Left lobe of liver (tissue), 2 donors: ENCODE measurements around the gene DPYSL4. TPM values are rescaled to one million over a fixed set of nuclear protein-coding genes. Genes with fewer than 3 reads are reported as not detected.

Experiments
- ATAC-seq: fragments of 200-7000 bp; cut with Tn5 transposase; one replicate; pipeline ENCODE4 v1.9.1; 2020; ENCODE audit warnings: mild to moderate bottlenecking, moderate library complexity
- DNase-seq: peaks from one replicate; pipeline ENCODE4 v3.0.0-alpha.2; 2020; ENCODE audit warnings: low spot score
- total RNA-seq: library from RNA; stranded (reverse); gene quantifications from one replicate; pipeline ENCODE4 v1.2.1, GENCODE V29; 2021
- donor health status: DM: no; HTN: no; CAD: no; lungs with moderate emphysema.
- donor health status: DM: no; HTN: yes; CAD: no.

DPYSL4 gene
- total RNA-seq: 0.08 TPM

DNA sequence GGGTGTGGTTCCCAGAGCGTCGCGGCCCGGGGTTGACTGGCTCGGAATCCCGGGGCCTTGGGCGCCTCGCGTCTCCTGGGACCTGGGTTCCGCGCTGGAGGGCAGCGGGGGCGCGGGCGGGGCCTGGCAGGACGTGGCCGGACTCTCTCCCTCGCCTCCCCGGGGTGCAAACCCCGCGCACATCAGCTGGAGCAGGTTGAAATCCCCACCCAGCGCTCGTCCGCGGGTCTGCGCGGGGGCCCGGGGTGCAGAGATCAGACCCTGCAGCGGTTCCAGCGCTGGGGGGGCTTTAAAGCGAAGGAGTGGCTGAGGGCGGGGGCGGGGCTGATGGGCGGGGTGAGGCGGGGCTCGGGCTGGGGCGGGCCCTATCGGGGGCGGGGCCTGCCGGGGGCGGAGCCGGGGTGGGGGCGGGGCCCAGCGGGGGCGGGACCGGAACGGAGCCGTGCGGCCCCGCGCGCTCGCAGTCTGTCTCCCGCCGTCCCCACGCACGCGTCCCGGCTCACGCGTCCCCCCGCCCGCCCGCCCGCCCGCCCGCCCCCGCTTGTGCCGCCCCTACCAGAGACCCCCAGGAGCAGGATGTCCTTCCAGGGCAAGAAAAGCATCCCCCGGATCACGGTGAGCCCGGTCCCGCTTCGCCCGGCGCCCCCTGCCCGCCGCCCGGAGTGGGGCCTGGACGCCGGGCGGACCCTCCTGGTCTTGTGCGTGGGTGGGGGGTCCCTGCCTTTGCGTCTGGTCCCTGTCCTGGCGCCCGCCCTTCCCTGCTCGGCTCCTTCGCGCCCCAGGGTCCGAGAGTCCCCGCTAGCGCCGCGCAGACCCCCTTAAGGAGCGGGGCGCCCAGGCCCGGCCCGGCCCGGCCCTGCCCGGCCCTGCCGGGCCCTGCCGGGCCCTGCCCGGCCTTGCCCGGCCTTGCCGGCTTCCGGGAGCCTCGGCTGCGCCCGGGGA, at the start of gene DPYSL4:
DPYSL4 (plus strand) TSS at position 461 of the 942 bp plus-strand sequence; CDS start at position 577, 116 bp downstream.
- DNase-seq: no peak
- no peak for ATAC-seq

DNA sequence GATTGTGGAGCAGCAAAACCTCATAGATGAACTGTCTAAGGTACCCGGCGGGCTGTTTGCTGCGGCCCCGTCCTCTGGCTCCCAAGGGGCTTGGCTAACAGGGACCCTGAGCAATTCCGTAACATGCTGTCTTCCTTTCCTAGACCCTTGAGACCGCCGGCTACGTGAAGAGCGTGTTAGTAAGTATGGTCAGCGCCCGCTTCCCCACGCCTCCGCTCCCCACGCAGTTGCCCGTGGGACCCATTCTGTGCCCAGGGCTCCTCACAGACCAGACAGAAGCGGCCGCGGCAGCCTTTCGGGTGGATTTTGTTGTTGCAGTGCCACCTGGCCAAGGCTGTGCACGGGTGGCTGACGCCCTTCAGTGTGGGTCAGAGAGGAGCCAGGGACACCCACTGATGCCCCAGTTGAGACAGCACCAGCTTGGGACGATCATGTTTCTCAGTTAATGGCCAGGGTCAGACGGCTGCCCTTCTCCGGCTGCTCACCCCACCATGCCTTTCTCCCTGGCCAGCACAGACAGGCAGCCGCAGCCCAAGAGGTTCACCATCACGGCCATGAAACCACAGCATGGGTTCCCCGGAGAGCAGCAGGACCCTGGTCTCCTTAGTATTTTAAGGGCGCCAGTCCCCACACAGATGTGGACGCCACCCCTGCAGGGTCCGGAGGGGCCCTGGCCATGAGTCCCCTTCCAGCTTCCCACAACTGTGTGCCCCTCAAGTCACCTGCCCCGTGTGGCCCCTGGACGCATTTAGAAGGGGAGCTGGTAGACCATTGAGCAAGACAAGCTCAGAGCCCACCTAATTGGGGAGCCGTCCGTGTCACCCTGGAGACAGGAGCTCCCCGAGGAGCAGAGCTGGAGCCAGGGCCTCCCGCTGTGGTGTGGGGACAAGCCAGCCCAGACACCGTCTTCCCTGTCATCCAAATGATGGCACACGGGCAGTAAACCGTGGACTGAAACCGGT, 49.4 kb upstream of the DPYSL4 start:
- ATAC-seq: no peak
- no peak for DNase-seq

DNA sequence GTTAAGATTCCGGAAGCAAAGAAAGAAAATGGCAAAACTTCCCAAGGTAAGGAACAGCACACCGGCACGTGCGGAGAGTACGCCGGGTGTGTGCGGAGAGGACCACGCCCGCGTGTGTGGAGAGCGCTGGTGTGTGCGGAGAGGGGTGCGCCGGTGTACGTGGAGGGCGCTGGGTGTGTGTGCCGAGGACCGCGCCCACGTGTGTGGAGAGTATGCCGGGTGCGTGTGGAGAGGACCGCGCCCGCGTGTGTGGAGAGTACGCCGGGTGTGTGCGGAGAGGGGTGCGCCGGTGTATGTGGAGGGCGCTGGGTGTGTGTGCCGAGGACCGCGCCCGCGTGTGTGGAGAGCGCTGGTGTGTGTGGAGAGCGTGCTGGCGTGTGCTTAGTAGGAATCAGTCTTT, 48.6 kb upstream of the DPYSL4 start:
- DNase-seq (no peak), ATAC-seq (no peak)

GRCh38 chr10:132138596-132138995, 48.2 kb upstream of the DPYSL4 start:
- no peak for DNase-seq

DNA sequence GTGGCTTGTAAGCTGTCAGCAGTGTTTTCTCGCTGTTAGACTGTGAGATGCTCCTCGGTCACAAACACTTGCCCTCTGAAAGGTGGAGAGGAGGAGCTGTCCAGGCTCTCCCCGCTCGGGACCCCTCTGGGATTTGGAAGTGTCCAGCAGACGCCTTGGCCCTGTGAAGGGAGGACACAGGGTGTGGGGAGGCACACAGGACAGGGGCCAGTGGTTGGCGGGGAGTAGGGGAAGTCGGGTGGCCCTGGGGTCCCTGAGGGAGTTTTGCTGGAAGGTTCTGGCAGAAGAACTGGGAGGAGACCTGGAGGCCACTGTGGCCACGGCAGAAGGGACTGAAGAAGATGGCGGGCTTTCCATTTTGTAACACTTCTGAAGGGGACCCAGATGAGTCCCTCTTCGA, 47.2 kb upstream of the DPYSL4 start:
- no peak for DNase-seq

More at GRCh38 chr10:132138596-132138995, 48.2 kb upstream of the DPYSL4 start:
- ATAC-seq: no peak

GRCh38 chr10:132140167-132140925, 46.4 kb upstream of the DPYSL4 start:
- ATAC-seq (no peak), DNase-seq (no peak)

More for the DNA sequence above, 47.2 kb upstream of the DPYSL4 start:
- ATAC-seq: no peak

GRCh38 chr10:132141076-132141475, 45.7 kb upstream of the DPYSL4 start:
- ATAC-seq (no peak), DNase-seq (no peak)

- no peak for DNase-seq
Measured at GRCh38 chr10:132141526-132142395, 45.0 kb upstream of the DPYSL4 start.

DNA sequence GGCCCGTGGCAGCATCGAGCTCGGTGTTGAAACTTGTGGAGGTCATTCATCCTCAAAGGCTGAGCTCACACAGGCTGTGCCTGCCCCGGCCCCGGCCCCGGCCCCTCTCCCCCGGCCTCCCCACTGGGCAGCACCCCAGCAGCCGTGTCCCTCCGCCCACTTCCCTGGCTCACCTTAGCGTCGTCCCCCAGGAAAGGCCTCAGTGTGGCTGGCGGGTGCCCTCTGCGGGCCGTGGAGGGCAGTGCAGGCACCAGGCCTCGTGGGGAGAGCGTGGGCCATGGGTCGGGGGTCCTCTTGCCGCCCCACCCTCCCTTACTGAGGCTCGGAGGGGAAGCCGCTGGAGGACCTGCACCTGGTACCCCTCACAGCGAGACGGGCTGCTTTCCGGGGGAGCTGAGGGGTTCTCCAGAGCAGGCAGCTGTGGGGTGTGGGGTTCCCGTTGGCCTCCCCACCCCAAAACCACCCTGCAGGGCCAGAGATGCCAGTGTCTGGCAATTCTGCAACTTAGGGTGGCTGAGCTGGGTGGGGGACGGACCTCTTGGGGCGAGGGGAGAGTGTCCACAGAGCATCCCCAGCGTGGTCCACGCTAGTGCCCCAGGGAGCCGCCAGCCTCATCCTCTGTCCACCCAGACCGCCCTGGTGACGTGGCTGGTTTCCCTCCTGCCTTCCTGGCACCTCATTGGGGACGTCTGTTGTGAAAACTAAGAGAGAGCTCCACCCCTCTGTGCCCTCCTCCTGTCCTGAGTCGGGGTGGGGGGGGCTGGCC, 44.2 kb upstream of the DPYSL4 start:
- DNase-seq: no peak
- ATAC-seq: peak; percentile 88

More at GRCh38 chr10:132141526-132142395, 45.0 kb upstream of the DPYSL4 start:
- peak; percentile 8 for ATAC-seq

DNA sequence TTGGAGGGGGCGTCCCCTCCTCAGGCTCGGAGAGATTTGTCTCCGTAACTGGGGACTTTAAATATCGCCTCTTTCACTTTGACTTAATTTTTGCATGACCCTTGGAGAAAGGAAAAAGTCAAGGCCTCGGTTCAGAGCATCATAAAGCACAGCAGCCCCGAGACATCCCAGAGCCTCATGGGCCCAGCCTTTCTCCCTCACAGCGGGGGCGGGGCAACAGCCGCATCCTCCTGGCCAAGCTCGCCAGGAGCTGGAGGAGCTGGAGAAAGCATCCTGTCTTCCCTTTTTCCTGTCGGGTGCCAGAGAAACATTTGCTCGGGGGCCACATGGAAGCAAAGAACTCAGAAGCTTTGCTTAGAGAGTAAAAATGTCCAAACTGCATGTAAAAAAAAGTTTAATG, 43.6 kb upstream of the DPYSL4 start:
- DNase-seq (no peak), ATAC-seq (no peak)

GRCh38 chr10:132144086-132144485, 42.7 kb upstream of the DPYSL4 start:
- no peak for DNase-seq
- ATAC-seq: no peak

GRCh38 chr10:132145002-132145401, 41.7 kb upstream of the DPYSL4 start:
- DNase-seq: no peak

GRCh38 chr10:132145521-132146185, 41.1 kb upstream of the DPYSL4 start:
- ATAC-seq (no peak), DNase-seq (no peak)

More at GRCh38 chr10:132145002-132145401, 41.7 kb upstream of the DPYSL4 start:
- no peak for ATAC-seq

DNA sequence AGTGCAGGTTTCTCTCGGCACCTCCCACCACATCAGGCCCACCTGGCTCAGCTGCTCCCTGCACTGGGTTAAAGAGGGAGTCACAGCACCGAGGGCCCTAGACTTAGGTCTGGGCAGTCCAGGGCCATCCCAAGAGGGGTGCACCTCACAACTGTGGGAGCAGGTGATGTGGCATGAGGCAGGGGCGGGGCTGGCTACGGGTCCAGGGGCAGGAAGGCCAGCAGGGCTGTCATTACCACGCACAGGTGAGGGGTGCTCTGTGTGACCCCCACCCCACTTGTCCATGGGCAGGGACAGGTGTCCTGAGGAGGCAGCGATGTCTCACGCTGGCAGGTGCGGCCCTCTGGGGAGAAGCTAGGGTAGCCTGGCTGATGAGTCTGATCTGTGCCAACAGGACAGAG, 40.5 kb upstream of the DPYSL4 start:
- ATAC-seq (no peak), DNase-seq (no peak)

DNA sequence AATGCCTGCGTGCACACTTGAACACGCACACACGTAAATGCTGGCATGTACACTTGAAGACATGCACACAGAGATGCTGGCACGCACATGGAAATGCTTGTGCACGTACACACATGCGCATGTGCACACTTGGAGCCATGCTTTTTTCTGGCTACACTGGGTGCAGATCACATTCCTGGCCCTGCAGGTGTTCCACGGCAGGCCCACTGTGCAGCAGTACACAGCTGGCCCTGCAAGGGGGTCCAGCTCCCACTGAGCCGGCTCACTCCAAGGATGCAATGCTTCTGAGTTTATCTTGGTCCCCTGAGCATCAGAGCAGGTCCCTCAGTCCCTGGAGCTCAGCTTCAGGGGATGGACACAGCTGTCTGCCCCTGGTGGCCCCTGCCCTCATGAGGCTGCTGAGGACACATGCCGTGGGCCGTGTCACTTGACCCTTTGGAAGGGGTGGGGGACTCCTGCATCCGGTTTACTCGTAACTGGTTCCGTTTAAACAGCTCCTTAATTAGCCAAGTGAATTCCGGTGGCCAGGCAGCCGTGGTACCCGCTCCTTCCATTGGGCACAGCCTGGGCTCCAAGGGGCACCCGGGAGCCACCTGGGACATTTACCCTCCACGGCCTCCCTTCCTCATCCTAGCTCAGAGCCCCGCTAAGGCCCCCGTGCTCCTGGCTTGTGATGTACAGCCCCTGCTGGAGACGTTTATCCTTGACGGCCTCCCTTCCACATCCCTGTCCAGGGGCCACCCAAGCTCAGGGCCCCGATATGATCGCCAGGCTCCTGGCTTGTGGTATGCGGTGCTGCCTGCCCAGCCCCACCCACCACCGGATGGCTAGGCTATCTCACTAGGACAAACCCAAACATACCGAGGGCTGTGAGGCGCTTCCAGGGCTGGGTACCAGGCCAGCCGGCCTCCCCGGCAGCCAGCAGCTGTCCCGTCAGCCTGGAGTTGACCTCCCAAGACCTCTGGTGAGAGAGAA, 39.5 kb upstream of the DPYSL4 start:
- DNase-seq (no peak), ATAC-seq (no peak)

DNA sequence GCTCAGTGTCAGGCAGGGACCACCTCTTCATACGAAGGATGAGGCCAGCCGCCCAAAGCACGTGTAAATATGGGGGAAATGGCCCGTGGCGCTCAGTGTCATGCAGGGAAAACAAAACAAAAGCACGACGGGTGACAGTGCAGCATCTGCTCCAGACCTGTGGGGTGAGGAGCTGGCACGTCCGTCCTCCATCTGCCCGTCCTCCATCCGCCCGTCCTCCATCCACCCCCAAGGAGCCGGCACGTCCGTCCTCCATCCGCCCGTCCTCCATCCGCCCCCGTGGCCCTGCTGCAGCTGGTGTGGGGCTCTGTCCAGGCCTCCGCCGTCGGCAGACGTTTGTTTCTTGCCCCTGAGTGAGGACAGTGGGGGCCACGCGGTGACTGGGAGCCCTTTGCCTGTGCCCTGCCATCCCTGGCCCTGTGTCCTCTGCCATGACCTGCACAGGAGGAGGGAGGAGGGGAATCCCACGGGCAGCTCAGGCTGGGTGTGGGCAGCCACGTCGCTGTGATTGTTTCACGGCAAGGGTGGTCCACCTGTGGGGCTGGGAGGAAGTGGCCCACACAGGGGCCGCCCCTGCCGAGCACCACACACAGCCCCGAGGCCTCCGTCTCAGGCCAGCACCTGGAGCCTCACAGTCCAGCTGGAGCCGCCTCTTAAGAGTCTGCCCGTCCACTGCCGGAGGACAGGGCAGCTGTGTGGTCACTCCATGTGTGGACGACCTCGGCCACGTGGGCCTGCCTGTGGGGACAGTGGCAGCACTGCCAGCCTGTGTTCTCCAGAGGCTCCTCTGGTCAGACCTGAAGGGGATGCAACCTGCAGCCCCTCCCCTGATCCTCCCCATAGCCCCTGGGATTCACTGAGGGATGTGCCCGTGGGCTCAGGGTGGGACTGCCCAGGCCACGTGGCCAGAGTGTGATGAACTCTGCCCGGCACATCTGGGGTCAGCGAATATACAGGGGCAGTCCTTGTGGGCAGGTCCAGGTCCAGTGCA, 38.2 kb upstream of the DPYSL4 start:
- DNase-seq (no peak), ATAC-seq (no peak)
